Keratinocyte (primary cell): Measurements from ENCODE around the gene CSRP1. TPM values are rescaled to one million over a fixed set of nuclear protein-coding genes. Genes with fewer than 3 reads are reported as not detected.
A peak's percentile ranks its signal among the peaks of the same experiment; 100 is the strongest.

ENCODE experiments used
- DNase-seq: peaks from one replicate; pipeline ENCODE4 v3.0.0-alpha.2; 2011; ENCODE audit warnings: low read depth, missing footprints, low spot score
- FAIRE-seq: peaks from 2 replicates; lab custom pipeline; 2011; peaks lifted over from hg19 to GRCh38; lab: Jason Lieb, UNC
- H2AFZ ChIP-seq: 2 replicates; pipeline ENCODE4 v1.6.0; 2012; ENCODE audit warnings: low read length, control low read depth, inconsistent platforms; ENCODE audit not compliant: control insufficient read depth
- H3K27ac ChIP-seq: 2 replicates; pipeline ENCODE4 v1.5.1; 2011; ENCODE audit warnings: low read length; ENCODE audit not compliant: control insufficient read depth, insufficient read depth
- H3K27me3 ChIP-seq: 3 replicates; pipeline ENCODE4 v1.6.0; 2011; ENCODE audit warnings: low read length; ENCODE audit not compliant: control insufficient read depth, insufficient read depth; ENCODE audit errors: extremely low read depth
- H3K36me3 ChIP-seq, 2 experiments: 2 replicates in 1 of 2; 3 replicates in 1 of 2; pipeline ENCODE4 v1.5.1; 2011; ENCODE audit warnings: low read length in 2 of 2, mild to moderate bottlenecking in 1 of 2; ENCODE audit not compliant: control insufficient read depth in 2 of 2, insufficient read depth in 2 of 2; ENCODE audit errors: extremely low read depth in 1 of 2
- H3K4me1 ChIP-seq: 3 replicates; pipeline ENCODE4 v1.5.1; 2011; ENCODE audit warnings: low read length; ENCODE audit not compliant: control insufficient read depth, insufficient read depth; ENCODE audit errors: extremely low read depth
- H3K4me2 ChIP-seq: 3 replicates; pipeline ENCODE4 v1.6.0; 2011; ENCODE audit warnings: low read depth, low read length; ENCODE audit not compliant: control insufficient read depth, insufficient read depth; ENCODE audit errors: extremely low read depth
- H3K4me3 ChIP-seq, 3 experiments: fragments of 200-600 bp in 1 of 3; sonication (generic) in 1 of 3; 2 replicates in 2 of 3; 3 replicates in 1 of 3; pipeline ENCODE4 v1.5.1; 2011 to 2016; ENCODE audit warnings: low read length in 3 of 3, mild to moderate bottlenecking in 3 of 3, control low read depth in 2 of 3, inconsistent platforms in 1 of 3, low read depth in 1 of 3, mixed read lengths in 1 of 3, mixed run types in 1 of 3, moderate library complexity in 1 of 3; ENCODE audit not compliant: control insufficient read depth in 2 of 3, insufficient read depth in 2 of 3; ENCODE audit errors: extremely low read depth in 1 of 3
- H3K79me2 ChIP-seq: 2 replicates; pipeline ENCODE4 v1.6.0; 2012; ENCODE audit warnings: low read length; ENCODE audit not compliant: control insufficient read depth, insufficient read depth
- H3K9ac ChIP-seq: 3 replicates; pipeline ENCODE4 v1.6.0; 2011; ENCODE audit warnings: low read length; ENCODE audit not compliant: control insufficient read depth, insufficient read depth; ENCODE audit errors: extremely low read depth
- H3K9me1 ChIP-seq: 3 replicates; pipeline ENCODE4 v1.6.0; 2011; ENCODE audit warnings: low read length; ENCODE audit not compliant: control insufficient read depth, insufficient read depth; ENCODE audit errors: extremely low read depth
- H3K9me3 ChIP-seq: 2 replicates; pipeline ENCODE4 v1.5.1; 2012; ENCODE audit warnings: low read depth, low read length; ENCODE audit not compliant: control insufficient read depth
- H4K20me1 ChIP-seq: 3 replicates; pipeline ENCODE4 v1.6.0; 2011; ENCODE audit warnings: low read length; ENCODE audit not compliant: control insufficient read depth, insufficient read depth; ENCODE audit errors: extremely low read depth
- EZH2 ChIP-seq: IDR thresholded peaks from one replicate; pipeline ENCODE4 v1.6.1; 2012; ENCODE audit warnings: inconsistent platforms, mild to moderate bottlenecking, low read length, moderate library complexity
- dilution Hi-C: fragments of 300-500 bp; cut with MboI; formaldehyde crosslinking; loops from one replicate; pipeline ENCODE4 v1.7.0; 2020; ENCODE audit warnings: low sequenced_read_pairs; ENCODE audit not compliant: extremely low pct_ligation_motif_present
- polyA plus RNA-seq, 5 experiments: library from polyadenylated mRNA; depleted of rRNA in 3 of 5; stranded (reverse) in 3 of 5; stranded (forward) in 1 of 5; unstranded in 1 of 5; fragments of >200 nt; gene quantifications; 1 replicate in 1 of 5; 2 replicates in 3 of 5; 3 replicates in 1 of 5; pipeline versions ENCODE4 v1.2.1 to v1.2.3, GENCODE V29; 2011 to 2012; ENCODE audit warnings: missing spikeins in 2 of 5, low read depth in 1 of 5, low replicate concordance in 1 of 5
- TF ChIP-seq, protein P1 (sequence below), 3 experiments: IDR thresholded peaks in 1 of 3; conservative IDR thresholded peaks in 1 of 3; optimal IDR thresholded peaks in 1 of 3; 2 replicates in 2 of 3; 3 replicates in 1 of 3; pipeline versions ENCODE3 to v1.5.1; 2011; ENCODE audit warnings: low read length in 3 of 3, mild to moderate bottlenecking in 3 of 3, moderate library complexity in 2 of 3, control low read depth in 1 of 3, inconsistent platforms in 1 of 3; ENCODE audit not compliant: insufficient read depth in 2 of 3; ENCODE audit errors: extremely low read depth in 1 of 3

CSRP1 gene
- polyA plus RNA-seq, 1 donor (not counting 4 experiments of a cell fraction or from before 2014, with no cell fraction given): 168 TPM

DNA sequence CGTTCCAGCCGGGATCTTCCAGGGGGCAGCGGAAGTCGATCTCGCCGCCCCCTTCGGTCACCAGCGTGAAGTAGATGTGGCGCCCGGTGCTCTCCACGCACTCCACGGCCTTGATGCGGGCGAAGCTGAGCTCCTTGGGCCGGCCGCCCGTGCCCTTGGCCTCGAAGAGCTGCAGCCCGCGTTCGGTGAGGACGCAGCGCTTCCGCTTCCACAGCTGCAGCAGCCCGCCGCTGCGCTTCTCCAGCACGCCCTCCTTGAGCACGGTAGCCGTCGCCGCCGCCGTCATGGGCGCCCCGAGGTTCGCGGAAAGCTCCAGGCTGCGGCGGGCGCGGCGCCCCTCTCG, 38.5 kb downstream of the CSRP1 start:
- Histone ChIP-seq H3K36me3 (peaks cover 14 to 19% of the 10 kb centered on the region in 2 experiments), H4K20me1 (peaks cover 4% of the 10 kb centered on the region), H2AFZ (no peak overlapping the region), H3K9me1 (no peaks in the 10 kb centered on the region), H3K9ac (peak overlapping the region; percentile 99), H3K79me2 (peaks cover 41% of the 10 kb centered on the region), H3K4me1 (peaks cover 31% of the 10 kb centered on the region), H3K4me3 (peak overlapping the region; percentile 97 to 100 (median 99)), H3K4me2 (peak overlapping the region; percentile 74), H3K27me3 (no peaks in the 10 kb centered on the region), H3K9me3 (no peaks in the 10 kb centered on the region), H3K27ac (peak overlapping the region; percentile 97)
- DNase-seq: no peak
- no peak for TF ChIP-seq EZH2
- TF ChIP-seq, protein P1, sequence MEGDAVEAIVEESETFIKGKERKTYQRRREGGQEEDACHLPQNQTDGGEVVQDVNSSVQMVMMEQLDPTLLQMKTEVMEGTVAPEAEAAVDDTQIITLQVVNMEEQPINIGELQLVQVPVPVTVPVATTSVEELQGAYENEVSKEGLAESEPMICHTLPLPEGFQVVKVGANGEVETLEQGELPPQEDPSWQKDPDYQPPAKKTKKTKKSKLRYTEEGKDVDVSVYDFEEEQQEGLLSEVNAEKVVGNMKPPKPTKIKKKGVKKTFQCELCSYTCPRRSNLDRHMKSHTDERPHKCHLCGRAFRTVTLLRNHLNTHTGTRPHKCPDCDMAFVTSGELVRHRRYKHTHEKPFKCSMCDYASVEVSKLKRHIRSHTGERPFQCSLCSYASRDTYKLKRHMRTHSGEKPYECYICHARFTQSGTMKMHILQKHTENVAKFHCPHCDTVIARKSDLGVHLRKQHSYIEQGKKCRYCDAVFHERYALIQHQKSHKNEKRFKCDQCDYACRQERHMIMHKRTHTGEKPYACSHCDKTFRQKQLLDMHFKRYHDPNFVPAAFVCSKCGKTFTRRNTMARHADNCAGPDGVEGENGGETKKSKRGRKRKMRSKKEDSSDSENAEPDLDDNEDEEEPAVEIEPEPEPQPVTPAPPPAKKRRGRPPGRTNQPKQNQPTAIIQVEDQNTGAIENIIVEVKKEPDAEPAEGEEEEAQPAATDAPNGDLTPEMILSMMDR (optimal IDR thresholded peaks at IDR 0.05 in 1 of 3, IDR thresholded peaks at IDR 0.05 in 1 of 3, conservative IDR thresholded peaks at IDR 0.05 in 1 of 3; ENCODE audit: extremely low read depth in 1 of 3, insufficient read depth in 2 of 3, low read length in 3 of 3): no peak
- dilution Hi-C loops: no loop called here
- no peak for FAIRE-seq

DNA sequence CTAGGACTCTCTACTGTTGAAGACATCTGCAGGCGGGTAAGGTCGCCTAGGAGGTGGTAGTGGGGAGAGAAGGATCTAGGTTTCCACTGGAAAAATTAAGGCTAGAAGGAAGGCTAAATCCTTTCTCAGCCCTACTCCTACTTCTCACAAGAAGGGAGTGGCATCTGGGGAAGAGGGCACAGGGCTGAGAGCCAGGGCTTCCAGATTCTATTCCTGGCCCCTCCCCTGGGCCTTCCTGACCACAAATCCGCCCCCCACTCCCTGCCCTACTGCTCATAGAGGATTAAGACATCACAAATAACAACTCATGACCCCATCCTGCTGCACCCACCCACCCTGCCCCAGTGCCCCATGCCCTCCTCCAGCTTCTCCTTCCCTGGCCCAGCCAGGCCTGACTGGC, 40.4 kb downstream of the CSRP1 start:
- TF ChIP-seq, protein P1 (optimal IDR thresholded peaks at IDR 0.05 in 1 of 3, IDR thresholded peaks at IDR 0.05 in 1 of 3, conservative IDR thresholded peaks at IDR 0.05 in 1 of 3; ENCODE audit: extremely low read depth in 1 of 3, insufficient read depth in 2 of 3, low read length in 3 of 3): no peak
- Histone ChIP-seq H3K79me2 (peaks cover 41% of the 10 kb centered on the region), H3K4me1 (peaks cover 38% of the 10 kb centered on the region), H2AFZ (no peak overlapping the region), H3K9me1 (no peaks in the 10 kb centered on the region), H3K27ac (peak overlapping the region; percentile 97), H3K4me2 (peak overlapping the region; percentile 74), H3K27me3 (no peaks in the 10 kb centered on the region), H3K36me3 (peaks cover 14 to 19% of the 10 kb centered on the region in 2 experiments), H3K4me3 (peak overlapping the region; percentile 97 to 100 (median 99)), H4K20me1 (peaks cover 4% of the 10 kb centered on the region), H3K9me3 (no peaks in the 10 kb centered on the region), H3K9ac (peak overlapping the region; percentile 99)
- dilution Hi-C loops: no loop called here
- DNase-seq (no peak), FAIRE-seq (peak; percentile 36)
